HG02973 (cell line): ENCODE results near the gene RYR3.
"Not testable (repeated sequence)": the region's sequence is repeated elsewhere in the genome, so short reads cannot be mapped to it uniquely, and the experiment has no call there.

Experiments
- ATAC-seq: cut with Tn5 transposase; IDR thresholded peaks from one replicate; pipeline ENCODE4 v1.9.1; 2021; ENCODE audit warnings: moderate library complexity; ENCODE audit not compliant: unreplicated experiment

RYR3 gene

GRCh38 chr15:33561967-33562366 is 251.2 kb downstream of the RYR3 start:
- no peak for ATAC-seq

GRCh38 chr15:33565094-33565493 is 254.3 kb downstream of the RYR3 start:
- no peak for ATAC-seq

DNA sequence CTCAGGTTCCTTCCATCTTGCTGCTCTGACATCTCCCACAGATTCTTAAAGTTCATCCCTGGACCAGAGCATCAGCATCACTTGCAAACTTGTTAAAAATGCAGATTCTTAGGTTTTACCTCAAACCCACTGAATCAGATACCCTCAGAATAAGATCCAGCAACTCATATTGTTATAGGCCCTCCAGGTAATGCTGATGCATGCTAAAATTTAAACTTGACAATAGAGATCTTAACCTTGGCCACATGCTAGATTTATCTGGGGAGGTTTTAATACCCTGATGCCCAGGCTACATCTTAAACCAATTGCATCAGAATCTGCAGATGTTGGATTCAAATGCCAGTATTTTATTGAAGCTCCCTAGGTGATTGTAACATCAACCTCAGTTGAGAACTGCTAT is 256.9 kb downstream of the RYR3 start:
- no peak for ATAC-seq

DNA sequence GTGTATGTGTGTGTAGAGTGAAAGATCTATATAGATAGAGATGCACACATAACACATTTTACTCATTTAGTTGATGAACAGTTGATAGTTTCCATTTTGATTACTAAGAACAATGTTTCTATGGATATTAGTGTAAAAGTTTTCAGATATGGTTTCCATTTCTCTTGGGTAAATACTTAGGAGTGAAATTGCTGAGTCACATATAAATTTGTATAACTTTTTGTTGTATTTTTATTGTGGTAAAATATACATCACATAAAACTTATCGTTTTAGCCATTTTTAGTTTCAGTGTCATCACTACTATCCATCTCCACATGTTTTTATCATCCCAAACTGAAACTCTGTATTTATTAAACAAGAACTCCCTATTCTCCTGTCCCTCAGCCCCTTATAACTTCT is 258.3 kb downstream of the RYR3 start:
- no peak for ATAC-seq

- not testable (repeated sequence) for ATAC-seq
These were observed 267.1 kb downstream of the RYR3 start for GRCh38 chr15:33577911-33578310.

- ATAC-seq, result no peak
These were observed 269.8 kb downstream of the RYR3 start for GRCh38 chr15:33580526-33580925.

DNA sequence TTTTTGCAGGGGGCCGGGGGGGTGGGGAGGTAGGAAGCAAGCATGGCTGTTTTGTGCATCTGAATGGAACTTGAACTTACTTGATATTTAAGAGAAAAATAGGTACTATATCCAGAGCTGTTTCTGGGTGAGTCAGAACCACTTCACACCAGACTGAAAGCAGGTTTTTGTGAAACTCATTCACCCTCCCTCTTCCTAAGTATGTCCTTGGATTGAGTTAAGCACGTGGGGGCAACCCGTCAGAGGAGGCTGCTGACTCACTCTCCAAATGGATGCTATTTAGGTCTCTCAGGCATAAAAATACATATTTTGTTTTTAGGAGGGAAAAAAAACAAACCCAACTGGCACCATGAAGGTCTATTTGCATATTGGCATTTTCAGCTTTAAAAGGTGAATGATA is 270.3 kb downstream of the RYR3 start:
- no peak for ATAC-seq

DNA sequence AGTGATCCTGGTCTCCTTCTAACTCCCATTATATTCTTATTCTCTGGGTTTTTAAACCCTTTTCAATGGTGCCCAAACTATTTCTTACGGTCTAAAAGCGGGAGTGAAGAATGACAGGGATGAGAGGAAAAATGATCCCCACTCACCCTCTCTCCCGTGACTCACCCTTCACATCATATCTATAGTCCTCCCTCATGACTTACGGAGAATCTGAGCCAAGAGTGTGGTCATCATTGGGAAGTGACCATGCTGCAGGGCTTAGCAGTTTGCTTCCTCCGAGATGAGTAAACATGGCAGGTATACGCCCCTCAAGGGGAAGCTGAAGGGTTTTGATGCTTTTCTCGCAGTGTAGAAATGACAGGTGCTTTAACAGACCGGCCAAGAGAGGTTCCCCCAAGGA is 274.0 kb downstream of the RYR3 start:
- no peak for ATAC-seq

- ATAC-seq, result no peak
These were observed 276.3 kb downstream of the RYR3 start for GRCh38 chr15:33586786-33587697.

DNA sequence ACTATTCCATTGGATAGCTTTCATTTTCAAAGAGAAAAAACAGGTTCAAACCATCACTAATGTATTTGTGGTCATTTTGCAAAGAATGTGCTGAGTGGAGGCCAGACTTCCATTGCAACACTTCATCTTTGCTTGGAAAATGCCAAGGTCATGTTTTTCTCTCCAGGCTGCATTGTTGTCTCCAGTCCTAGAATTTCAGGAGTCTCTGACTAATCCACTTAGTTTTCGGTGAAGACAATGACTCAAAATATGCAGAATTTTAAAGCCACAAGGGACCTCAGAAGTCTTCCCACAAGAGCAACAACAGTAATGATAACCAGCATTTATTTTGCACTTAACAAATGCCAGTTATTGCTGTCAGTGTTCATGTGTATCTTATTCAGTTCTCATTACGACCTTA is 277.0 kb downstream of the RYR3 start:
- no peak for ATAC-seq

DNA sequence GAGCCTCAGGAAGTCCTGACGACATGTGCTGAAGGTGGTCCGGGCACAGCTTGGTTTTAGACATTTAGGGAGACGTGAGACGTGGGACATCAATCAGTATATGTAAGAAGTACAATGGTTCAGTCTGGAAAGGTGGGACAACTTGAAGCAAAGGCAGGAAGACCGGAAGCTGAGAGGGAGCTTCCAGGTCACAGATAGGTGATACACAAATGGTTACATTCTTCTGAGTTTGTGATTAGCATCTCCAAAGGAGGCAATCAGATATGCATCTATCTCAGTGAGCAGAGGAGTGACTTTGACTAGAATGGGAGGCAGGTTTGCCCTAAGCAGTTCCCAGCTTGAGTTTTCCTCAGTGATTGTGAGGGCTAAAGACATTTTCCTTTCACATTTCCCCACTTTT is 282.1 kb downstream of the RYR3 start:
- ATAC-seq, result no peak

DNA sequence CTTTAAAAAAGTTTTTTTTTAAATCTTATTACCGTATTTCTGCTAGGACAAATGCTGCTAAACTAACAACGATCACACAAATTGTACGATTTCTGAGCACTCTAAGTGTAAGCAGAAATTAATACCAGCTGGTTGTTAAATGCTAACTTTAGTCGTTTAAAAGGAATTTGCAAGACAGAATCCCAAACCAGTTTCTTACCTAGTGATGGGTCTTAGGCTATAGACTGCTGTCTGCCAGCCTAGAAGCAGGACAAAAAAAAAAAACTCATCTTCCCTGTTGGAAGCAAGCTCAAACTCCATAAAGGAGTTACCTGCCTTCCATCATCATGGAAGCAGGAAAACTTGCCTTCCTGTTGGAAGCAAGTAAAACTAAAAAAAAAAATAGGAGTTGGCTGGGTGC is 287.6 kb downstream of the RYR3 start:
- ATAC-seq, result not testable (repeated sequence)

DNA sequence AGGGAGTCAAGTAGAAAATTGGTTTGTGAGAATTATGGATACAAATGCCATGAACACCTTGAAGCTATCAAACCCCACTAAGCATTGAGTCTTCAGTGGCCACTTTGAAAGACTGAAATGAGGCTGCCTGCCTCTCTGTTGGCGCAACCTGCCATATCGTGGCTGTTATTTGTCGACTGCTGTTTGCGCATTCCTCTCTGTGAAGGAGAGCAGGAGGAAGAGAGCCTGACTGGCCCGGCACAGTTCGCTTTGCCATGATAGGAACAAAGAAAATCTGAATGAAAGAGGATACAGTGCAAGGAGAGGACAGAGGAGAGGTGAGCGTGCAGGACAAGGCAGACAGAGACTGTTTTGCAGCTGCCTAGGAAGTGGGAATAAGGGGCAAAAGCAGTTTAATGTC is 289.4 kb downstream of the RYR3 start:
- ATAC-seq, result no peak

DNA sequence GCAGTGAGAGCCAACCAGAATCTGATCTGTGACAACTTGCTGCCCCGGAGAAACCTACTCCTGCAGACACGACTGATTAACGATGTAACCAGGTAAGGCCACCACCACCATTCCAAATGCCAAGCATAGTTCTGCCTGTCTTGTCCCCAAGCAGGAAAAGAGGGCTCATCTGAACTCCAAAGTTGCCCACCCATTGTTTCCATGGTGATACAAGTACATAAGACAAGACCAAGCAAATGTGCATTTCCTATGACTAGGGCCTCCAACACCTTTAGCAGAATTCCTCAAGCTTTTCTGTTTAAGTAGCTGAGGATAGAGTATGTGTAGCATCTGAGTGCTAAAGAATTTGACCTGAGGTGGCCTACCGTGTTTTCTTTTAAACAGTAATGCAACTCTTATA is 290.7 kb downstream of the RYR3 start:
- no peak for ATAC-seq

DNA sequence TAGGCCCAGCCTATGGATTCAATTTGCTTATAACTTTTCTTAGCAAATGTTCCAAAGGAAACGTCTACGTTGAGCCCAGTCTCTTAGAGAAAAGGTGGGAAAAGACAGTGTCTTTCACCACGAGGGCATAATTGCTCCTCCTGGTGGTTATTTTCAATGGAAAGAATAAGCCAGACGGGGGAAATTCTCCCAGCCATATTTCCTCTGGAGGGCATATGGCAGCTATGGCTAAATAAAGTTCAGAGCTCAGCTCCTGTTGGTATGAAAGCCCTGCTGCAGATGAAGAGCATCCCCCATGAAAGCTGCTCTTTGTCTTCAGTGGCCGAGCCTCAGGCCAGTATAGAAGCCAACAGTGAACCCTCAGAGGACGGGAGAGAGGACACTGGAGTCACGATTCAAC is 297.9 kb downstream of the RYR3 start:
- ATAC-seq, result no peak

DNA sequence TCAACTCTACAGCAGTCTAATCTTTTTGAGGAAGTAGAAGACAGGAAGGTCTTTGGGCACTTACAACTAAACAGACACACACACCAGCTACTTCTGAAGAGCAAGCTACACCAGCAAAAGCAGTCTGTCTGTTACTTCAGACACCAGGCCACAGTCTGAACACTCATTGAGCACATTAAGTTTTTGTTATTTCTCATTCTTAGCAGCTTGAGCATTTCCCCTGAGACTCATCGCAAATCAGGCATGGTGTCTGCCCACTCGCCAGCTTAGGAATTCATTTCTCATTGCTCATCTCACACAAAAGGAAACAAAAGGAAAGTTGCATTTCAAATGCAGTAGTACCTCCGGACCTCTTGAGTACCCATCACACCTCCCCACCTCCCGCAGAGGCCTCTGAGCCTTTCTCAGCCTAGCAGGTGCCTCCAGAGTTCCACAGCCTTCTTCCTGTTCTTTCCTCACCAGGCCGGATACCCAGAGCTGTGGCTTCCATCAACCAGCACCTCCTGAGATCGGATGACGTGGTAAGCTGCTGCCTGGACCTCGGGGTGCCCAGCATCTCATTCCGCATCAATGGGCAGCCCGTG is 302.0 kb downstream of the RYR3 start:
- no peak for ATAC-seq

- ATAC-seq, result no peak
These were observed 305.7 kb downstream of the RYR3 start for GRCh38 chr15:33616475-33616874.

GRCh38 chr15:33618350-33618749 is 307.6 kb downstream of the RYR3 start:
- no peak for ATAC-seq

- no peak for ATAC-seq
These were observed 310.4 kb downstream of the RYR3 start for GRCh38 chr15:33621141-33621540.

- no peak for ATAC-seq
These were observed 312.2 kb downstream of the RYR3 start for GRCh38 chr15:33623010-33623409.

DNA sequence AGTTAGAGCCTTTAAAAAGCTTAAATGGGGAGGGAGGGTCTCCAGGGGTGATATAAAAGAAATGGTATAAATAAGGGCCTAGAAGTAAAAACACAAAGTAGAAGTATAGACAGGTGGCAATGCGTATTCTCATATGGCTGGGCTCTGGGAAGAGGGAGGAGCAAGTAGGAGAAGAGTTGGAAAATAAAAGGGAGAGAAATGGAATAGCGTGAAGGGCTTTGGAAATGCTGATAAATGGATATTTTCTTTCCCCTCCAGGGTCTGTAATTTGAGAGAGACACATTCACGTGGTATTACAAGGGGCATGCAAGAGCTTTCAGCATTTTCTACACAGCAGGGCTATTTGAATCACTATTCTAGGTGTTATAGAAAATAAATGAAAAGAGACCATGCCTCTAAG is 313.7 kb downstream of the RYR3 start:
- no peak for ATAC-seq

- no peak for ATAC-seq
These were observed 318.9 kb downstream of the RYR3 start for GRCh38 chr15:33629647-33630046.

GRCh38 chr15:33636234-33636633 is 325.5 kb downstream of the RYR3 start:
- ATAC-seq, result no peak
